ENCODE measurements around the gene MRPL19.
"Not testable (repeated sequence)": the region's sequence is repeated elsewhere in the genome, so short reads cannot be mapped to it uniquely, and the experiment has no call there.

Gene MRPL19

GRCh38 chr2:75683430-75683829, 36.8 kb downstream of the MRPL19 start:
- H4K91ac ChIP-seq (ENCODE audit: low read depth, low read length, poor library complexity); H3K27ac ChIP-seq (replicated peaks; ENCODE audit: low read length); H3K9me3 ChIP-seq (replicated peaks in 1 of 2; ENCODE audit: control insufficient read depth in 2 of 2, insufficient read depth in 1 of 2, low read depth in 1 of 2, low read length in 2 of 2); H3K36me3 ChIP-seq (replicated peaks in 1 of 2; ENCODE audit: control insufficient read depth in 2 of 2, insufficient read depth in 2 of 2, low read length in 2 of 2); H3K4me3 ChIP-seq (ENCODE audit: low read length in 2 of 2); H3K4me2 ChIP-seq (ENCODE audit: insufficient read depth, low read length, poor library complexity, severe bottlenecking); H3K18ac ChIP-seq (ENCODE audit: low read length); H3K14ac ChIP-seq (ENCODE audit: low read length); H2BK12ac ChIP-seq (ENCODE audit: low read length); H3K23ac ChIP-seq (ENCODE audit: low read depth, low read length, poor library complexity); H4K8ac ChIP-seq (ENCODE audit: low read depth, low read length); H3K4me1 ChIP-seq (ENCODE audit: control insufficient read depth in 2 of 2, insufficient read depth in 1 of 2, low read depth in 1 of 2, low read length in 2 of 2); H2BK120ac ChIP-seq (ENCODE audit: low read depth, low read length); H3K27me3 ChIP-seq (ENCODE audit: control insufficient read depth in 3 of 3, insufficient read depth in 3 of 3, low read depth in 1 of 3, low read length in 3 of 3); DNase-seq (ENCODE audit: low spot score); H3K9ac ChIP-seq (ENCODE audit: low read depth, low read length, poor library complexity); H2AK5ac ChIP-seq (ENCODE audit: low read depth, low read length); H2AFZ ChIP-seq (ENCODE audit: low read length); H2BK5ac ChIP-seq (ENCODE audit: low read length); H3K79me1 ChIP-seq (ENCODE audit: low read depth, low read length); H3K4ac ChIP-seq (ENCODE audit: low read length); H2BK15ac ChIP-seq (ENCODE audit: low read length): not testable (repeated sequence)
- WGBS, 2 donors (ENCODE audit: extremely low coverage in 2 of 2, insufficient read length in 2 of 2, insufficient replicate concordance in 1 of 2): no CpG with 5 or more reads among the region's 5 CpGs

GRCh38 chr2:75688196-75688595, 41.6 kb downstream of the MRPL19 start:
- Histone ChIP-seq H3K4me2 (ENCODE audit: insufficient read depth, low read length, poor library complexity, severe bottlenecking) (no peak overlapping the region), H3K23ac (ENCODE audit: low read depth, low read length, poor library complexity) (no peak overlapping the region), H2AFZ (ENCODE audit: low read length) (no peak overlapping the region), H3K36me3 (replicated peaks in 1 of 2; ENCODE audit: control insufficient read depth in 2 of 2, insufficient read depth in 2 of 2, low read length in 2 of 2) (peaks cover 0 to 2% of the 10 kb centered on the region in 2 donors), H3K18ac (ENCODE audit: low read length) (no peak overlapping the region), H2BK120ac (ENCODE audit: low read depth, low read length) (no peak overlapping the region), H4K91ac (ENCODE audit: low read depth, low read length, poor library complexity) (no peak overlapping the region), H3K4me3 (ENCODE audit: low read length in 2 of 2) (no peak overlapping the region), H2BK12ac (ENCODE audit: low read length) (no peak overlapping the region), H3K4me1 (ENCODE audit: control insufficient read depth in 2 of 2, insufficient read depth in 1 of 2, low read depth in 1 of 2, low read length in 2 of 2) (no peaks in the 10 kb centered on the region), H3K9me3 (replicated peaks in 1 of 2; ENCODE audit: control insufficient read depth in 2 of 2, insufficient read depth in 1 of 2, low read depth in 1 of 2, low read length in 2 of 2) (no peaks in the 10 kb centered on the region), H3K9ac (ENCODE audit: low read depth, low read length, poor library complexity) (no peak overlapping the region), H3K27ac (replicated peaks; ENCODE audit: low read length) (no peak overlapping the region), H3K79me1 (ENCODE audit: low read depth, low read length) (no peaks in the 10 kb centered on the region), H2BK15ac (ENCODE audit: low read length) (no peak overlapping the region), H4K8ac (ENCODE audit: low read depth, low read length) (no peak overlapping the region), H3K14ac (ENCODE audit: low read length) (no peak overlapping the region), H3K4ac (ENCODE audit: low read length) (no peak overlapping the region), H3K27me3 (ENCODE audit: control insufficient read depth in 3 of 3, insufficient read depth in 3 of 3, low read depth in 1 of 3, low read length in 3 of 3) (no peaks in the 10 kb centered on the region), H2AK5ac (ENCODE audit: low read depth, low read length) (no peak overlapping the region), H2BK5ac (ENCODE audit: low read length) (no peak overlapping the region)
- no peak for DNase-seq (ENCODE audit: low spot score)
- no CpG with 5 or more reads among the region's 1 CpG for WGBS, 2 donors (ENCODE audit: extremely low coverage in 2 of 2, insufficient read length in 2 of 2, insufficient replicate concordance in 1 of 2)

DNA sequence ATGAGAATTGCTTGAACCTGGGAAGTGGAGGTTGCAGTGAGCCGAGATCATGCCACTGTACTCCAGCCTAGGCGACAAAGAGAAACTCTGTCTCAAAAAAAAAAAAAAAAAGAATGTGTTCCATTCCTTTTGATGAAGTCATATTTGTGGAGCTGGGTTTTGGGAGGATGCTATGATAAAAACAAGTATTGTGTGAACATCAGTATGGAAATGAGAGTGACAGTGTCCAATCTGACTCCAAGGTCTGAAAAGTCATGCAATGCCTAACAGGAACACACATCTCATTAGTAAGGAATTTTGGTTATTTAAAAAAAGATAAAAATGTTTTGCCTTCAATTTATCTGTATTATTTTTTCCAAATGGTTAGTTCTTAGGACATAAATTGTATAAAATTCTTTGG, 52.3 kb downstream of the MRPL19 start:
- peaks cover 0 to 15% of the 10 kb centered on the region in 2 donors for H3K36me3 ChIP-seq (replicated peaks in 1 of 2; ENCODE audit: control insufficient read depth in 2 of 2, insufficient read depth in 2 of 2, low read length in 2 of 2)
- no peaks in the 10 kb centered on the region for H3K4me1 ChIP-seq (ENCODE audit: control insufficient read depth in 2 of 2, insufficient read depth in 1 of 2, low read depth in 1 of 2, low read length in 2 of 2)
- no peak overlapping the region for H3K23ac ChIP-seq (ENCODE audit: low read depth, low read length, poor library complexity)
- peaks cover 2% of the 10 kb centered on the region for H3K79me1 ChIP-seq (ENCODE audit: low read depth, low read length)
- H2AFZ ChIP-seq (ENCODE audit: low read length): no peak overlapping the region
- no peak overlapping the region for H3K4me3 ChIP-seq (ENCODE audit: low read length in 2 of 2)
- no peak overlapping the region for H2BK120ac ChIP-seq (ENCODE audit: low read depth, low read length)
- H2BK5ac ChIP-seq (ENCODE audit: low read length): no peak overlapping the region
- H4K8ac ChIP-seq (ENCODE audit: low read depth, low read length): no peak overlapping the region
- H3K27me3 ChIP-seq (ENCODE audit: control insufficient read depth in 3 of 3, insufficient read depth in 3 of 3, low read depth in 1 of 3, low read length in 3 of 3): no peaks in the 10 kb centered on the region
- H3K18ac ChIP-seq (ENCODE audit: low read length): no peak overlapping the region
- WGBS, 2 donors (ENCODE audit: extremely low coverage in 2 of 2, insufficient read length in 2 of 2, insufficient replicate concordance in 1 of 2): no CpG with 5 or more reads among the region's 2 CpGs
- H3K9ac ChIP-seq (ENCODE audit: low read depth, low read length, poor library complexity): no peak overlapping the region
- peaks cover 2 to 8% of the 10 kb centered on the region in 2 donors for H3K9me3 ChIP-seq (replicated peaks in 1 of 2; ENCODE audit: control insufficient read depth in 2 of 2, insufficient read depth in 1 of 2, low read depth in 1 of 2, low read length in 2 of 2)
- no peak overlapping the region for H2BK15ac ChIP-seq (ENCODE audit: low read length)
- no peak overlapping the region for H3K14ac ChIP-seq (ENCODE audit: low read length)
- no peak overlapping the region for H2AK5ac ChIP-seq (ENCODE audit: low read depth, low read length)
- no peak overlapping the region for H2BK12ac ChIP-seq (ENCODE audit: low read length)
- H3K4me2 ChIP-seq (ENCODE audit: insufficient read depth, low read length, poor library complexity, severe bottlenecking): no peak overlapping the region
- no peak overlapping the region for H3K27ac ChIP-seq (replicated peaks; ENCODE audit: low read length)
- no peak overlapping the region for H4K91ac ChIP-seq (ENCODE audit: low read depth, low read length, poor library complexity)
- no peak overlapping the region for H3K4ac ChIP-seq (ENCODE audit: low read length)
- DNase-seq (ENCODE audit: low spot score): no peak

- H3K18ac ChIP-seq (ENCODE audit: low read length): no peak overlapping the region
- DNase-seq (ENCODE audit: low spot score): no peak
- H3K27me3 ChIP-seq (ENCODE audit: control insufficient read depth in 3 of 3, insufficient read depth in 3 of 3, low read depth in 1 of 3, low read length in 3 of 3): no peaks in the 10 kb centered on the region
- H4K8ac ChIP-seq (ENCODE audit: low read depth, low read length): no peak overlapping the region
- H2AK5ac ChIP-seq (ENCODE audit: low read depth, low read length): no peak overlapping the region
- H3K23ac ChIP-seq (ENCODE audit: low read depth, low read length, poor library complexity): no peak overlapping the region
- H3K14ac ChIP-seq (ENCODE audit: low read length): no peak overlapping the region
- no peak overlapping the region for H3K9ac ChIP-seq (ENCODE audit: low read depth, low read length, poor library complexity)
- H2BK12ac ChIP-seq (ENCODE audit: low read length): no peak overlapping the region
- no peak overlapping the region for H2BK5ac ChIP-seq (ENCODE audit: low read length)
- H3K79me1 ChIP-seq (ENCODE audit: low read depth, low read length): no peaks in the 10 kb centered on the region
- H2BK120ac ChIP-seq (ENCODE audit: low read depth, low read length): no peak overlapping the region
- H3K36me3 ChIP-seq (replicated peaks in 1 of 2; ENCODE audit: control insufficient read depth in 2 of 2, insufficient read depth in 2 of 2, low read length in 2 of 2): peaks cover 0 to 15% of the 10 kb centered on the region in 2 donors
- WGBS, 2 donors (ENCODE audit: extremely low coverage in 2 of 2, insufficient read length in 2 of 2, insufficient replicate concordance in 1 of 2): no CpG with 5 or more reads among the region's 4 CpGs
- H2AFZ ChIP-seq (ENCODE audit: low read length): no peak overlapping the region
- no peak overlapping the region for H3K27ac ChIP-seq (replicated peaks; ENCODE audit: low read length)
- no peak overlapping the region for H3K4me3 ChIP-seq (ENCODE audit: low read length in 2 of 2)
- H3K4ac ChIP-seq (ENCODE audit: low read length): no peak overlapping the region
- no peaks in the 10 kb centered on the region for H3K4me1 ChIP-seq (ENCODE audit: control insufficient read depth in 2 of 2, insufficient read depth in 1 of 2, low read depth in 1 of 2, low read length in 2 of 2)
- H3K4me2 ChIP-seq (ENCODE audit: insufficient read depth, low read length, poor library complexity, severe bottlenecking): no peak overlapping the region
- H3K9me3 ChIP-seq (replicated peaks in 1 of 2; ENCODE audit: control insufficient read depth in 2 of 2, insufficient read depth in 1 of 2, low read depth in 1 of 2, low read length in 2 of 2): peaks cover 2 to 6% of the 10 kb centered on the region in 2 donors
- H4K91ac ChIP-seq (ENCODE audit: low read depth, low read length, poor library complexity): no peak overlapping the region
- H2BK15ac ChIP-seq (ENCODE audit: low read length): no peak overlapping the region
Measured at GRCh38 chr2:75702593-75702992, 56.0 kb downstream of the MRPL19 start.

Measured in neuronal stem cell (in vitro differentiated cells).